Large intestine (tissue), 3 donors: ENCODE results near the gene BAK1. TPM values are rescaled to one million over a fixed set of nuclear protein-coding genes. Genes with fewer than 3 reads are reported as not detected.

ENCODE experiments used
- DNase-seq, 2 donors: peaks; one replicate each; pipeline versions ENCODE4 v3.0.0 to v3.0.0-alpha.2; 2013
- H3K27ac ChIP-seq: one replicate; pipeline ENCODE4 v1.5.1; 2013; ENCODE audit warnings: low read length
- H3K27me3 ChIP-seq: 2 replicates; pipeline ENCODE4 v1.6.1; 2013; ENCODE audit warnings: low read length; ENCODE audit not compliant: control insufficient read depth, insufficient read depth
- H3K36me3 ChIP-seq: 2 replicates; pipeline ENCODE4 v1.6.1; 2013; ENCODE audit warnings: low read length; ENCODE audit not compliant: control insufficient read depth, insufficient read depth
- H3K4me1 ChIP-seq: one replicate; pipeline ENCODE4 v1.6.1; 2013; ENCODE audit warnings: low read length; ENCODE audit not compliant: control insufficient read depth, insufficient read depth
- H3K4me3 ChIP-seq: one replicate; pipeline ENCODE4 v1.5.1; 2013; ENCODE audit warnings: low read length
- H3K9me3 ChIP-seq: one replicate; pipeline ENCODE4 v1.6.1; 2013; ENCODE audit warnings: mild to moderate bottlenecking, low read depth, low read length, moderate library complexity; ENCODE audit not compliant: control insufficient read depth
- WGBS: methylation state at CpG from one replicate; pipeline ENCODE4 v1.1.5; 2013; ENCODE audit warnings: low lambda C conversion rate; ENCODE audit not compliant: insufficient coverage; 5-methylcytosine and 5-hydroxymethylcytosine counted together
- polyA plus RNA-seq: library from polyadenylated mRNA; unstranded; fragments of 120-200 nt; gene quantifications from one replicate; pipeline ENCODE4 v1.2.1, GENCODE V29; 2013

The BAK1 gene
- polyA plus RNA-seq, 1 donor: 16.3 TPM

- Histone ChIP-seq H3K4me1 (peaks cover 12% of the 10 kb centered on the region), H3K36me3 (peaks cover 35% of the 10 kb centered on the region), H3K4me3 (no peak overlapping the region), H3K9me3 (no peaks in the 10 kb centered on the region), H3K27ac (no peak overlapping the region), H3K27me3 (no peaks in the 10 kb centered on the region)
- no CpG with 5 or more reads among the region's 9 CpGs for WGBS
- DNase-seq: peak in 1 of 2 donors; percentile 14
Observed at GRCh38 chr6:33577106-33577535, 3.0 kb downstream of the BAK1 start.

- Histone ChIP-seq H3K36me3 (peaks cover 35% of the 10 kb centered on the region), H3K4me3 (no peak overlapping the region), H3K4me1 (peaks cover 12% of the 10 kb centered on the region), H3K27me3 (no peaks in the 10 kb centered on the region), H3K9me3 (no peaks in the 10 kb centered on the region), H3K27ac (no peak overlapping the region)
- no peak for DNase-seq
- no CpG with 5 or more reads among the region's 11 CpGs for WGBS
Observed at GRCh38 chr6:33576668-33577067, 3.4 kb downstream of the BAK1 start.

GRCh38 chr6:33575211-33575610, 4.9 kb downstream of the BAK1 start:
- no CpG with 5 or more reads among the region's 8 CpGs for WGBS
- Histone ChIP-seq H3K36me3 (peaks cover 35% of the 10 kb centered on the region), H3K27me3 (no peaks in the 10 kb centered on the region), H3K9me3 (no peaks in the 10 kb centered on the region), H3K4me3 (no peak overlapping the region), H3K4me1 (peaks cover 9% of the 10 kb centered on the region), H3K27ac (no peak overlapping the region)
- DNase-seq: no peak

GRCh38 chr6:33571637-33572316, 8.3 kb downstream of the BAK1 start:
- Histone ChIP-seq H3K36me3 (peaks cover 25% of the 10 kb centered on the region), H3K4me1 (no peaks in the 10 kb centered on the region), H3K27ac (peak overlapping the region; percentile 93), H3K27me3 (no peaks in the 10 kb centered on the region), H3K9me3 (peaks cover 2% of the 10 kb centered on the region), H3K4me3 (peak overlapping the region; percentile 69)
- WGBS: no CpG with 5 or more reads among the region's 11 CpGs
- no peak for DNase-seq

GRCh38 chr6:33570806-33571636, 9.1 kb downstream of the BAK1 start:
- H3K4me1 ChIP-seq: no peaks in the 10 kb centered on the region
- H3K9me3 ChIP-seq: peaks cover 2% of the 10 kb centered on the region
- peaks cover 22% of the 10 kb centered on the region for H3K36me3 ChIP-seq
- peak; percentile 89 to 92 for DNase-seq
- H3K4me3 ChIP-seq: peak overlapping the region; percentile 69
- H3K27ac ChIP-seq: peak overlapping the region; percentile 93
- 10% methylated on average over 2 of the region's 44 CpGs for WGBS
- no peaks in the 10 kb centered on the region for H3K27me3 ChIP-seq

GRCh38 chr6:33568826-33569570, 11.1 kb downstream of the BAK1 start:
- Histone ChIP-seq H3K27me3 (no peaks in the 10 kb centered on the region), H3K4me3 (no peak overlapping the region), H3K4me1 (no peaks in the 10 kb centered on the region), H3K9me3 (peaks cover 2% of the 10 kb centered on the region), H3K36me3 (peaks cover 4% of the 10 kb centered on the region), H3K27ac (no peak overlapping the region)
- no peak for DNase-seq
- WGBS: no CpG with 5 or more reads among the region's 6 CpGs

GRCh38 chr6:33567836-33568235, 12.2 kb downstream of the BAK1 start:
- H3K4me1 ChIP-seq: no peaks in the 10 kb centered on the region
- no peaks in the 10 kb centered on the region for H3K36me3 ChIP-seq
- H3K9me3 ChIP-seq: peaks cover 2% of the 10 kb centered on the region
- H3K27me3 ChIP-seq: no peaks in the 10 kb centered on the region
- no peak overlapping the region for H3K4me3 ChIP-seq
- H3K27ac ChIP-seq: no peak overlapping the region
- WGBS: no CpG with 5 or more reads among the region's 8 CpGs
- no peak for DNase-seq

- peaks cover 2% of the 10 kb centered on the region for H3K9me3 ChIP-seq
- H3K4me3 ChIP-seq: no peak overlapping the region
- no peaks in the 10 kb centered on the region for H3K27me3 ChIP-seq
- DNase-seq: no peak
- no peak overlapping the region for H3K27ac ChIP-seq
- no peaks in the 10 kb centered on the region for H3K36me3 ChIP-seq
- WGBS: 67% methylated on average over 1 of the region's 11 CpGs
- H3K4me1 ChIP-seq: no peaks in the 10 kb centered on the region
Observed at GRCh38 chr6:33566182-33567084, 13.6 kb downstream of the BAK1 start.

- 83% methylated on average over 1 of the region's 8 CpGs for WGBS
Observed at GRCh38 chr6:33558801-33559200, 21.3 kb downstream of the BAK1 start.

More at GRCh38 chr6:33558801-33559200, 21.3 kb downstream of the BAK1 start:
- Histone ChIP-seq H3K9me3 (no peaks in the 10 kb centered on the region), H3K27me3 (no peaks in the 10 kb centered on the region), H3K27ac (no peak overlapping the region), H3K36me3 (no peaks in the 10 kb centered on the region), H3K4me3 (no peak overlapping the region), H3K4me1 (no peaks in the 10 kb centered on the region)
- DNase-seq: no peak
